ENCODE data around the gene CHIC2. TPM values are rescaled to one million over a fixed set of nuclear protein-coding genes. Genes with fewer than 3 reads are reported as not detected.
A peak's percentile ranks its signal among the peaks of the same experiment; 100 is the strongest.

CHIC2 gene
- polyA plus RNA-seq, 1 donor (not counting 4 experiments of a cell fraction or from before 2014, with no cell fraction given) = 21.9 TPM

DNA sequence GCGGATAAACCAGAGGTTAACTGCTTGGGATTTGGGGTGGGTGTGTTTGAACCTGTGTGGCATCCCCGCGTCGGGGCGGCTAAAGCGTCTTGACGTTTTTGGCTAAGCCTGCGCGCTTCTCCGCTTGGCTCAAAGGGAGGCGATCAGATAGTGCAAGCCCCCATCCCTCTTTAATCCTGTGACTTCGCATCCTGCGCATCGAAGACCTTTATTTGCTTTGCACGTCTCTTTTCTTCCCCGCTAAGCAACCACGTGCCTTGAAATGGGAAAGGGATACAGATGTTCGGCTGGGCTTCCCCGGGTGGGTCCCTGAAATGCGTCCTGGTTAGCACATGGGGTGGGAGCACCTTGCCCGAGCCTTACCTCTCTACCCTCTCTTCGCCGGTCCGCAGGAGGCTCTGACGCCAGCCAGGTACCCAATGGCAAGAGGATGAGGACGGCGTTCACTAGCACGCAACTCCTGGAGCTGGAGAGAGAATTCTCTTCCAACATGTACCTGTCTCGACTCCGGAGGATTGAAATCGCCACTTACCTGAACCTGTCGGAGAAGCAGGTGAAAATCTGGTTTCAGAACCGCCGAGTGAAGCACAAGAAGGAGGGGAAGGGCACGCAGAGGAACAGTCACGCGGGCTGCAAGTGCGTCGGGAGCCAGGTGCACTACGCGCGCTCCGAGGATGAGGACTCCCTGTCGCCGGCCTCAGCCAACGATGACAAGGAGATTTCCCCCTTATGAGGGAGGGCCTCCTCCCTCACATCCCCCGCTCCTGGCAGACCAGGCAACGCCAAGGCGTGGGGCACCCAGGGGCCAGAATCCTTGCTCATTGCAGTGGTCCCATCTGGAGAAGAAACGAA is 37.0 kb upstream of the CHIC2 start:
- TF ChIP-seq EZH2 (IDR thresholded peaks at IDR 0.05; ENCODE audit: low read length) = peak; percentile 97
- no peak for TF ChIP-seq CTCF (optimal IDR thresholded peaks at IDR 0.05 in 1 of 3, IDR thresholded peaks at IDR 0.05 in 1 of 3, conservative IDR thresholded peaks at IDR 0.05 in 1 of 3; ENCODE audit: extremely low read depth in 1 of 3, insufficient read depth in 2 of 3, low read length in 3 of 3)
- H3K4me2 ChIP-seq (ENCODE audit: control insufficient read depth, extremely low read depth, insufficient read depth, low read depth, low read length) = peak overlapping the region; percentile 82
- H3K9me1 ChIP-seq (ENCODE audit: control insufficient read depth, extremely low read depth, insufficient read depth, low read length) = no peaks in the 10 kb centered on the region
- dilution Hi-C loops (cut with MboI; ENCODE audit: extremely low pct_ligation_motif_present, low sequenced_read_pairs) = no loop called here
- H3K27me3 ChIP-seq (ENCODE audit: control insufficient read depth, extremely low read depth, insufficient read depth, low read length) = peaks cover 95% of the 10 kb centered on the region
- peaks cover 30% of the 10 kb centered on the region for H3K4me1 ChIP-seq (ENCODE audit: control insufficient read depth, extremely low read depth, insufficient read depth, low read length)
- no peak overlapping the region for H3K27ac ChIP-seq (ENCODE audit: control insufficient read depth, insufficient read depth, low read length)
- no peaks in the 10 kb centered on the region for H3K9me3 ChIP-seq (ENCODE audit: control insufficient read depth, low read depth, low read length)
- DNase-seq (ENCODE audit: low read depth, low spot score) (no peak), FAIRE-seq (no peak)
- peak overlapping the region in 2 of 3 experiments; percentile 38 to 51 for H3K4me3 ChIP-seq (ENCODE audit: control insufficient read depth in 2 of 3, extremely low read depth in 1 of 3, insufficient read depth in 2 of 3, low read depth in 1 of 3, low read length in 3 of 3)
- no peaks in the 10 kb centered on the region for H3K36me3 ChIP-seq (ENCODE audit: control insufficient read depth in 2 of 2, extremely low read depth in 1 of 2, insufficient read depth in 2 of 2, low read length in 2 of 2)
- H3K79me2 ChIP-seq (ENCODE audit: control insufficient read depth, insufficient read depth, low read length) = no peaks in the 10 kb centered on the region
- H4K20me1 ChIP-seq (ENCODE audit: control insufficient read depth, extremely low read depth, insufficient read depth, low read length) = no peaks in the 10 kb centered on the region
- H2AFZ ChIP-seq (ENCODE audit: control insufficient read depth, low read length) = peak overlapping the region; percentile 33
- H3K9ac ChIP-seq (ENCODE audit: control insufficient read depth, extremely low read depth, insufficient read depth, low read length) = no peak overlapping the region

DNA sequence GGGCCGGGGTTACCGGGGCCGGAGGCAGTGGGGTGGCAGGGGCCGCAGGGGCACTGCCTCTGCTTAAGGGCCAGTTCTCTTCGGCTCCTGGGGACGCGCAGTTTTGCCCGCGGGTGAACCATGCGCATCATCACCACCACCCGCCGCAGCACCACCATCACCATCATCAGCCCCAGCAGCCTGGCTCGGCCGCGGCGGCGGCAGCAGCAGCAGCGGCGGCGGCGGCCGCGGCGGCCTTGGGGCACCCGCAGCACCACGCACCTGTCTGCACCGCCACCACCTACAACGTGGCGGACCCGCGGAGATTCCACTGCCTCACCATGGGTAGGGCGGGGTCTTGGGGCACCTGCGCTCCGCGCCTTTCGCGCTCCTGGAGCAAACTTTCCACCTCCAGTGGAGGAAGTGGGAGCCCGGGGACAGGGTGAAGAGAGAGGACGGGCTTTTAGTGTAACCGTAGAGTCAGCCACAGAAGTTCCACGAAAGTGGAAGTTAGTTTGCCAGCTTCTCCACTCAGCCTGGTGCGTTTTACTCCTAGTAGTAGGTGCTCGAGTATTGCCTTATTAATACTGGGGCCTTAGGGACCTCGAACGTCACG is 36.3 kb upstream of the CHIC2 start:
- no peaks in the 10 kb centered on the region for H4K20me1 ChIP-seq (ENCODE audit: control insufficient read depth, extremely low read depth, insufficient read depth, low read length)
- no peaks in the 10 kb centered on the region for H3K9me1 ChIP-seq (ENCODE audit: control insufficient read depth, extremely low read depth, insufficient read depth, low read length)
- H3K9me3 ChIP-seq (ENCODE audit: control insufficient read depth, low read depth, low read length) = no peaks in the 10 kb centered on the region
- FAIRE-seq (no peak), DNase-seq (ENCODE audit: low read depth, low spot score) (no peak)
- peaks cover 30% of the 10 kb centered on the region for H3K4me1 ChIP-seq (ENCODE audit: control insufficient read depth, extremely low read depth, insufficient read depth, low read length)
- no peak overlapping the region for H3K9ac ChIP-seq (ENCODE audit: control insufficient read depth, extremely low read depth, insufficient read depth, low read length)
- peaks cover 96% of the 10 kb centered on the region for H3K27me3 ChIP-seq (ENCODE audit: control insufficient read depth, extremely low read depth, insufficient read depth, low read length)
- H3K27ac ChIP-seq (ENCODE audit: control insufficient read depth, insufficient read depth, low read length) = no peak overlapping the region
- no peaks in the 10 kb centered on the region for H3K36me3 ChIP-seq (ENCODE audit: control insufficient read depth in 2 of 2, extremely low read depth in 1 of 2, insufficient read depth in 2 of 2, low read length in 2 of 2)
- no peak for TF ChIP-seq CTCF (optimal IDR thresholded peaks at IDR 0.05 in 1 of 3, IDR thresholded peaks at IDR 0.05 in 1 of 3, conservative IDR thresholded peaks at IDR 0.05 in 1 of 3; ENCODE audit: extremely low read depth in 1 of 3, insufficient read depth in 2 of 3, low read length in 3 of 3)
- TF ChIP-seq EZH2 (IDR thresholded peaks at IDR 0.05; ENCODE audit: low read length) = no peak
- dilution Hi-C loops (cut with MboI; ENCODE audit: extremely low pct_ligation_motif_present, low sequenced_read_pairs) = no loop called here
- peak overlapping the region; percentile 82 for H3K4me2 ChIP-seq (ENCODE audit: control insufficient read depth, extremely low read depth, insufficient read depth, low read depth, low read length)
- peak overlapping the region in 2 of 3 experiments; percentile 51 for H3K4me3 ChIP-seq (ENCODE audit: control insufficient read depth in 2 of 3, extremely low read depth in 1 of 3, insufficient read depth in 2 of 3, low read depth in 1 of 3, low read length in 3 of 3)
- H3K79me2 ChIP-seq (ENCODE audit: control insufficient read depth, insufficient read depth, low read length) = no peaks in the 10 kb centered on the region
- H2AFZ ChIP-seq (ENCODE audit: control insufficient read depth, low read length) = no peak overlapping the region
